Panc1 (cell line): ENCODE data around the gene P2RX1. TPM values are rescaled to one million over a fixed set of nuclear protein-coding genes. Genes with fewer than 3 reads are reported as not detected.
A peak's percentile ranks its signal among the peaks of the same experiment; 100 is the strongest.

Experiments used
- ATAC-seq: fragments of 200-7000 bp; cut with Tn5 transposase; 2 replicates; pipeline ENCODE4 v1.9.1; 2020; ENCODE audit warnings: mild to moderate bottlenecking, moderate library complexity
- BruUV-seq: library from RNA; stranded (reverse); fragments of 400-500 nt; replicated peaks from 2 replicates; lab custom pipeline; 2021; lab: Mats Ljungman, UMichigan
- CTCF ChIA-PET: fragments of 300-600 bp; sonication (Branson Sonifier 250); formaldehyde crosslinking; loops from one replicate; lab custom pipeline; 2022; ENCODE audit warnings: antibody characterized with exemption; lab: Charles Lee
- POLR2A ChIA-PET: fragments of 300-600 bp; sonication (Branson Sonifier 250); formaldehyde crosslinking; loops from one replicate; lab custom pipeline; 2022; ENCODE audit warnings: antibody characterized with exemption; lab: Charles Lee
- DNase-seq: peaks from one replicate; pipeline ENCODE4 v3.0.0-alpha.2; 2010; ENCODE audit warnings: low read depth, low spot score
- H3K27ac ChIP-seq: 2 replicates; pipeline ENCODE4 v1.5.1; 2011; ENCODE audit warnings: mild to moderate bottlenecking, low read length, inconsistent platforms
- H3K27me3 ChIP-seq: fragments of 200-500 bp; sonication (Bioruptor generic); 2 replicates; pipeline ENCODE4 v1.6.0; 2014; ENCODE audit warnings: low read length, inconsistent platforms; ENCODE audit not compliant: control insufficient read depth, insufficient read depth
- H3K36me3 ChIP-seq: fragments of 200-500 bp; sonication (Bioruptor generic); 2 replicates; pipeline ENCODE4 v1.5.1; 2014; ENCODE audit warnings: inconsistent platforms, mild to moderate bottlenecking, low read length, moderate library complexity; ENCODE audit not compliant: control insufficient read depth, insufficient read depth
- H3K4me1 ChIP-seq: 2 replicates; pipeline ENCODE4 v1.5.1; 2011; ENCODE audit warnings: inconsistent platforms, mild to moderate bottlenecking, low read length, moderate library complexity; ENCODE audit not compliant: control insufficient read depth, insufficient read depth
- H3K4me3 ChIP-seq, 2 experiments: 2 replicates each; pipeline ENCODE4 v1.5.1; 2011 to 2012; ENCODE audit warnings: low read depth in 2 of 2, low read length in 2 of 2, mild to moderate bottlenecking in 2 of 2, inconsistent platforms in 1 of 2, moderate library complexity in 1 of 2
- H3K9me3 ChIP-seq: fragments of 200-500 bp; sonication (Bioruptor generic); 2 replicates; pipeline ENCODE4 v1.5.1; 2014; ENCODE audit warnings: low read depth, mild to moderate bottlenecking, inconsistent platforms, low read length, moderate library complexity; ENCODE audit not compliant: control insufficient read depth, insufficient read depth
- POLR2AphosphoS5 ChIP-seq: IDR thresholded peaks from 2 replicates; pipeline ENCODE4 v1.6.1; 2012; ENCODE audit warnings: mild to moderate bottlenecking, low read depth, low read length, moderate library complexity
- SIN3A ChIP-seq: IDR thresholded peaks from 2 replicates; pipeline ENCODE4 v1.6.1; 2012; ENCODE audit warnings: low read depth, mild to moderate bottlenecking, low read length, moderate library complexity, borderline replicate concordance; ENCODE audit not compliant: insufficient read depth
- TCF7L2 ChIP-seq: IDR thresholded peaks from 2 replicates; pipeline ENCODE4 v1.6.1; 2011; ENCODE audit warnings: mild to moderate bottlenecking, low read depth, low read length, inconsistent platforms
- in situ Hi-C: cut with HindIII; loops from 2 replicates; pipeline ENCODE4 v1.10.0; 2016; ENCODE audit warnings: low sequenced_read_pairs, low pct_unique_long_range_greater_than_20kb
- intact Hi-C: fragments of 100-400 bp; cut with micrococcal nuclease; formaldehyde crosslinking; loops from one replicate; pipeline ENCODE4 v1.10.0; 2022; ENCODE audit not compliant: unreplicated experiment
- total RNA-seq: library from RNA; stranded (reverse); gene quantifications from one replicate; pipeline ENCODE4 v1.2.1, GENCODE V29; 2021; ENCODE audit not compliant: unreplicated experiment
- TF ChIP-seq, protein P1 (sequence below), 2 experiments: IDR thresholded peaks; 2 replicates each; pipeline ENCODE4 v1.6.1; 2011 to 2012; ENCODE audit warnings: low read depth in 2 of 2, control low read depth in 1 of 2, low read length in 1 of 2, mild to moderate bottlenecking in 1 of 2, moderate library complexity in 1 of 2; ENCODE audit not compliant: insufficient read depth in 1 of 2
- TF ChIP-seq, protein P2 (sequence below): fragments of 450-650 bp; IDR thresholded peaks from 2 replicates; pipeline ENCODE4 v1.5.1; 2017; ENCODE audit warnings: mild to moderate bottlenecking

P2RX1 gene
- total RNA-seq, 1 experiment from 2014 or later: not detected

DNA sequence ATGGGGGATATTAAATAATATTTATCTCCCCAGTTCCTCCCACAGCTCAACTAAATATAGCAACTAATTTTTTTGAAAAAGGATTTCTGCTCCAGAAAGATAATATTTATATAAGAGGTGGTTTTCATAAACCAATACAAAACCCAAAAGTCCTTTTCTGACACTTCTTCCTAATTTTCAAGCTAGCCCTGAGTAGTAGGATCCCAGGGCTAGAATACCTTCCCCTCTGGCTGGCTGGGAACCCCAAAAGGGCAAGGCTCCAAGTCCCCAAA, 46.6 kb upstream of the P2RX1 start:
- ATAC-seq (no peak), DNase-seq (no peak)
- TF ChIP-seq TCF7L2 (no peak), POLR2AphosphoS5 (no peak), SIN3A (no peak)
- TF ChIP-seq, protein P1, sequence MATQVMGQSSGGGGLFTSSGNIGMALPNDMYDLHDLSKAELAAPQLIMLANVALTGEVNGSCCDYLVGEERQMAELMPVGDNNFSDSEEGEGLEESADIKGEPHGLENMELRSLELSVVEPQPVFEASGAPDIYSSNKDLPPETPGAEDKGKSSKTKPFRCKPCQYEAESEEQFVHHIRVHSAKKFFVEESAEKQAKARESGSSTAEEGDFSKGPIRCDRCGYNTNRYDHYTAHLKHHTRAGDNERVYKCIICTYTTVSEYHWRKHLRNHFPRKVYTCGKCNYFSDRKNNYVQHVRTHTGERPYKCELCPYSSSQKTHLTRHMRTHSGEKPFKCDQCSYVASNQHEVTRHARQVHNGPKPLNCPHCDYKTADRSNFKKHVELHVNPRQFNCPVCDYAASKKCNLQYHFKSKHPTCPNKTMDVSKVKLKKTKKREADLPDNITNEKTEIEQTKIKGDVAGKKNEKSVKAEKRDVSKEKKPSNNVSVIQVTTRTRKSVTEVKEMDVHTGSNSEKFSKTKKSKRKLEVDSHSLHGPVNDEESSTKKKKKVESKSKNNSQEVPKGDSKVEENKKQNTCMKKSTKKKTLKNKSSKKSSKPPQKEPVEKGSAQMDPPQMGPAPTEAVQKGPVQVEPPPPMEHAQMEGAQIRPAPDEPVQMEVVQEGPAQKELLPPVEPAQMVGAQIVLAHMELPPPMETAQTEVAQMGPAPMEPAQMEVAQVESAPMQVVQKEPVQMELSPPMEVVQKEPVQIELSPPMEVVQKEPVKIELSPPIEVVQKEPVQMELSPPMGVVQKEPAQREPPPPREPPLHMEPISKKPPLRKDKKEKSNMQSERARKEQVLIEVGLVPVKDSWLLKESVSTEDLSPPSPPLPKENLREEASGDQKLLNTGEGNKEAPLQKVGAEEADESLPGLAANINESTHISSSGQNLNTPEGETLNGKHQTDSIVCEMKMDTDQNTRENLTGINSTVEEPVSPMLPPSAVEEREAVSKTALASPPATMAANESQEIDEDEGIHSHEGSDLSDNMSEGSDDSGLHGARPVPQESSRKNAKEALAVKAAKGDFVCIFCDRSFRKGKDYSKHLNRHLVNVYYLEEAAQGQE (IDR thresholded peaks at IDR 0.05; ENCODE audit: insufficient read depth in 1 of 2, low read depth in 2 of 2, low read length in 1 of 2): no peak
- TF ChIP-seq, protein P2, sequence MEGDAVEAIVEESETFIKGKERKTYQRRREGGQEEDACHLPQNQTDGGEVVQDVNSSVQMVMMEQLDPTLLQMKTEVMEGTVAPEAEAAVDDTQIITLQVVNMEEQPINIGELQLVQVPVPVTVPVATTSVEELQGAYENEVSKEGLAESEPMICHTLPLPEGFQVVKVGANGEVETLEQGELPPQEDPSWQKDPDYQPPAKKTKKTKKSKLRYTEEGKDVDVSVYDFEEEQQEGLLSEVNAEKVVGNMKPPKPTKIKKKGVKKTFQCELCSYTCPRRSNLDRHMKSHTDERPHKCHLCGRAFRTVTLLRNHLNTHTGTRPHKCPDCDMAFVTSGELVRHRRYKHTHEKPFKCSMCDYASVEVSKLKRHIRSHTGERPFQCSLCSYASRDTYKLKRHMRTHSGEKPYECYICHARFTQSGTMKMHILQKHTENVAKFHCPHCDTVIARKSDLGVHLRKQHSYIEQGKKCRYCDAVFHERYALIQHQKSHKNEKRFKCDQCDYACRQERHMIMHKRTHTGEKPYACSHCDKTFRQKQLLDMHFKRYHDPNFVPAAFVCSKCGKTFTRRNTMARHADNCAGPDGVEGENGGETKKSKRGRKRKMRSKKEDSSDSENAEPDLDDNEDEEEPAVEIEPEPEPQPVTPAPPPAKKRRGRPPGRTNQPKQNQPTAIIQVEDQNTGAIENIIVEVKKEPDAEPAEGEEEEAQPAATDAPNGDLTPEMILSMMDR: no peak
- Histone ChIP-seq H3K4me1 (peaks cover 16% of the 10 kb centered on the region), H3K27ac (no peak overlapping the region), H3K9me3 (no peaks in the 10 kb centered on the region), H3K4me3 (no peak overlapping the region), H3K27me3 (no peaks in the 10 kb centered on the region), H3K36me3 (no peaks in the 10 kb centered on the region)
- ChIA-PET POLR2A (no interaction called here), CTCF (no interaction called here)
- intact Hi-C loops: no loop called here
- in situ Hi-C loops: no loop called here
- TSS peak; percentile 77 for BruUV-seq

GRCh38 chr17:3962217-3962964, 46.1 kb upstream of the P2RX1 start:
- POLR2A ChIA-PET: no interaction called here
- peaks cover 16% of the 10 kb centered on the region for H3K4me1 ChIP-seq
- in situ Hi-C loops: no loop called here
- no peak overlapping the region for H3K27ac ChIP-seq
- H3K9me3 ChIP-seq: no peaks in the 10 kb centered on the region
- H3K4me3 ChIP-seq: no peak overlapping the region
- no peak for ATAC-seq
- BruUV-seq: no TSS peak
- CTCF ChIA-PET: no interaction called here
- DNase-seq: no peak
- H3K36me3 ChIP-seq: no peaks in the 10 kb centered on the region
- intact Hi-C loops: no loop called here
- no peaks in the 10 kb centered on the region for H3K27me3 ChIP-seq
- TF ChIP-seq TCF7L2 (no peak), SIN3A (no peak), POLR2AphosphoS5 (no peak)
- TF ChIP-seq, protein P2: no peak
- TF ChIP-seq, protein P1 (IDR thresholded peaks at IDR 0.05; ENCODE audit: insufficient read depth in 1 of 2, low read depth in 2 of 2, low read length in 1 of 2): no peak
